ENCODE measurements around the gene KMT2C.

Gene KMT2C

GRCh38 chr7:152370297-152370696, 65.5 kb downstream of the KMT2C start:
- H3K4me3 ChIP-seq (ENCODE audit: low read depth, low read length) = no peak overlapping the region
- no peak for TF ChIP-seq CTCF (IDR thresholded peaks at IDR 0.05; ENCODE audit: low read depth, low read length)

- TF ChIP-seq CTCF (IDR thresholded peaks at IDR 0.05; ENCODE audit: low read depth, low read length) = no peak
Measured at GRCh38 chr7:152369518-152369917, 66.3 kb downstream of the KMT2C start.

GRCh38 chr7:152367170-152367569, 68.6 kb downstream of the KMT2C start:
- TF ChIP-seq CTCF (IDR thresholded peaks at IDR 0.05; ENCODE audit: low read depth, low read length) = no peak
- no peak overlapping the region for H3K4me3 ChIP-seq (ENCODE audit: low read depth, low read length)

More at GRCh38 chr7:152369518-152369917, 66.3 kb downstream of the KMT2C start:
- no peak overlapping the region for H3K4me3 ChIP-seq (ENCODE audit: low read depth, low read length)

- H3K4me3 ChIP-seq (ENCODE audit: low read depth, low read length) = no peak overlapping the region
- no peak for TF ChIP-seq CTCF (IDR thresholded peaks at IDR 0.05; ENCODE audit: low read depth, low read length)
Measured at GRCh38 chr7:152366662-152367061, 69.1 kb downstream of the KMT2C start.

GRCh38 chr7:152365982-152366603, 69.7 kb downstream of the KMT2C start:
- H3K4me3 ChIP-seq (ENCODE audit: low read depth, low read length) = no peak overlapping the region
- TF ChIP-seq CTCF (IDR thresholded peaks at IDR 0.05; ENCODE audit: low read depth, low read length) = no peak

- no peak for TF ChIP-seq CTCF (IDR thresholded peaks at IDR 0.05; ENCODE audit: low read depth, low read length)
- no peak overlapping the region for H3K4me3 ChIP-seq (ENCODE audit: low read depth, low read length)
Measured at GRCh38 chr7:152363798-152364197, 72.0 kb downstream of the KMT2C start.

- no peak for TF ChIP-seq CTCF (IDR thresholded peaks at IDR 0.05; ENCODE audit: low read depth, low read length)
- H3K4me3 ChIP-seq (ENCODE audit: low read depth, low read length) = no peak overlapping the region
Measured at GRCh38 chr7:152362128-152362926, 73.5 kb downstream of the KMT2C start.
